SU-DHL-6 (cell line): ENCODE results near the gene ARAP1.

Source experiments
- H2AFZ ChIP-seq: fragments of 200-600 bp; sonication (generic); 2 replicates; pipeline ENCODE4 v1.6.1; 2014; ENCODE audit warnings: low read depth, mild to moderate bottlenecking, moderate library complexity, mixed read lengths, antibody characterized with exemption, low read length; ENCODE audit not compliant: severe bottlenecking
- H3F3A ChIP-seq: fragments of 200-600 bp; shearing (Covaris generic); 2 replicates; pipeline ENCODE4 v1.6.0; 2016; ENCODE audit warnings: antibody characterized with exemption, mild to moderate bottlenecking; ENCODE audit not compliant: insufficient read depth
- H3K27ac ChIP-seq: fragments of 200-600 bp; sonication (generic); 2 replicates; pipeline ENCODE4 v1.5.1; 2016; ENCODE audit warnings: low read depth, mild to moderate bottlenecking, low read length, moderate library complexity, mixed read lengths
- H3K27me3 ChIP-seq: fragments of 200-600 bp; sonication (generic), shearing (Covaris generic); 2 replicates; pipeline ENCODE4 v1.6.0; 2014; ENCODE audit warnings: mild to moderate bottlenecking, low read length
- H3K36me3 ChIP-seq: fragments of 200-600 bp; sonication (generic); 2 replicates; pipeline ENCODE4 v1.6.1; 2014; ENCODE audit warnings: mild to moderate bottlenecking, low read length, mixed read lengths
- H3K4me2 ChIP-seq: fragments of 300-600, 200-600 bp; shearing (Covaris generic), sonication (generic); 2 replicates; pipeline ENCODE4 v1.6.0; 2014; ENCODE audit warnings: low read length, low read depth, mild to moderate bottlenecking; ENCODE audit not compliant: poor library complexity, severe bottlenecking
- H3K4me3 ChIP-seq: fragments of 200-600 bp; sonication (generic); 2 replicates; pipeline ENCODE4 v1.5.1; 2014; ENCODE audit warnings: antibody characterized with exemption, low read length, mild to moderate bottlenecking, mixed read lengths; ENCODE audit not compliant: insufficient read depth, poor library complexity, severe bottlenecking
- H3K79me2 ChIP-seq: fragments of 200-600 bp; sonication (generic); 2 replicates; pipeline ENCODE4 v1.6.1; 2014; ENCODE audit warnings: mild to moderate bottlenecking, low read length, moderate library complexity; ENCODE audit not compliant: insufficient read depth
- H3K9ac ChIP-seq: fragments of 200-600 bp; sonication (generic); 2 replicates; pipeline ENCODE4 v1.7.0; 2014; ENCODE audit warnings: mild to moderate bottlenecking, low read length
- H3K9me2 ChIP-seq: fragments of 200-600 bp; sonication (generic); replicated peaks from 2 replicates; pipeline ENCODE4 v1.6.1; 2014; ENCODE audit warnings: low read length; ENCODE audit not compliant: insufficient read depth
- H3K9me3 ChIP-seq: fragments of 200-600 bp; sonication (generic); 2 replicates; pipeline ENCODE4 v1.6.1; 2014; ENCODE audit warnings: low read length, mixed read lengths; ENCODE audit not compliant: insufficient read depth
- H4K20me1 ChIP-seq: fragments of 200-600 bp; sonication (generic); 2 replicates; pipeline ENCODE4 v1.6.1; 2014; ENCODE audit warnings: low read depth, mild to moderate bottlenecking, antibody characterized with exemption, low read length, moderate library complexity, mixed read lengths
- EZH2phosphoT487 ChIP-seq: fragments of 200-600 bp; sonication (generic), shearing (Covaris generic); conservative IDR thresholded peaks from 2 replicates; pipeline ENCODE4 v1.6.1; 2018; ENCODE audit warnings: mild to moderate bottlenecking, antibody characterized with exemption, low read length, moderate library complexity, mixed read lengths
- TF ChIP-seq, protein P1 (sequence below): fragments of 200-600 bp; sonication (generic); IDR thresholded peaks from one replicate; pipeline ENCODE4 v1.5.1; 2017; ENCODE audit warnings: antibody characterized with exemption, mild to moderate bottlenecking, low read length, moderate library complexity; ENCODE audit not compliant: insufficient read depth, poor library complexity, severe bottlenecking

ARAP1 gene

DNA sequence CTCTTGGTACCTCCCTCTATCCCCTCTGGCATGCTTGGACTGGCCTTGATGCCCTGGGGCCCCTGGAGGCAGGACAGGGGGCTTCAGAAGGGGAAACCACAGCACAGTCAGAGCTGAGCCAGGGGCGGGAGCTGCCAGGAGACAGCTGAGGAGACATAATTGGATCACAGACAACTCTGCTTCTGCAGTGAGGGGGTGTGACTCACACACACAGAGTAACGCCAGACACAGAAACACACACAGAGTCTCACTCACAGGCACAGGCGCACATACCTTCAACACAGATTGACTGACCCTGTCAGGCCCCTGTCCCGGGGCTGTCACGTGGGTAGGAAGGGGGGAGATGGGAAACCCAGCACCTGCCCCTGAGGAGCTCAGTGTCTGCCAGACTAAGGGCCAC is 21.1 kb upstream of the ARAP1 start:
- Histone ChIP-seq H3K4me2 (no peak overlapping the region), H3K27ac (no peak overlapping the region)

DNA sequence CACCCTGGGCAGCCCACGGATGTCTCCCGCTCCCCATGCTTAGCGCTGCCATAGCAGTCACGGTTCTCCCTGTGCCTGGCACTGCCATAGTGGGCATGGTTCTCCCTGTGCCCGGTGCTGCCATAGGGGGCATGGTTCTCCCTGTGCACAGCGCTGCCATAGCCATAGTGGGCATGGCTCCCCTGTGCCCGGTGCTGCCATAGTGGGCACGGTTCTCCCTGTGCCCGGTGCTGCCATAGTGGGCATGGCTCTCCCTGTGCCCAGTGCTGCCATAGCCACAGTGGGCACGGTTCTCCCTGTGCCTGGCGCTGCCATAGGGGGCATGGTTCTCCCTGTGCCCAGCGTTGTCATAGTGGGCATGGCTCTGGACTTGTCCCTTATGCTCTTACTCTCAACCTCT is 19.9 kb upstream of the ARAP1 start:
- no peak overlapping the region for H3K4me3 ChIP-seq
- H3F3A ChIP-seq: no peaks in the 10 kb centered on the region
- H3K79me2 ChIP-seq: no peaks in the 10 kb centered on the region
- no peaks in the 10 kb centered on the region for H3K9me3 ChIP-seq
- no peak overlapping the region for H3K9ac ChIP-seq
- H3K4me2 ChIP-seq: no peak overlapping the region
- no peaks in the 10 kb centered on the region for H3K9me2 ChIP-seq
- TF ChIP-seq EZH2phosphoT487: no peak
- TF ChIP-seq, protein P1, sequence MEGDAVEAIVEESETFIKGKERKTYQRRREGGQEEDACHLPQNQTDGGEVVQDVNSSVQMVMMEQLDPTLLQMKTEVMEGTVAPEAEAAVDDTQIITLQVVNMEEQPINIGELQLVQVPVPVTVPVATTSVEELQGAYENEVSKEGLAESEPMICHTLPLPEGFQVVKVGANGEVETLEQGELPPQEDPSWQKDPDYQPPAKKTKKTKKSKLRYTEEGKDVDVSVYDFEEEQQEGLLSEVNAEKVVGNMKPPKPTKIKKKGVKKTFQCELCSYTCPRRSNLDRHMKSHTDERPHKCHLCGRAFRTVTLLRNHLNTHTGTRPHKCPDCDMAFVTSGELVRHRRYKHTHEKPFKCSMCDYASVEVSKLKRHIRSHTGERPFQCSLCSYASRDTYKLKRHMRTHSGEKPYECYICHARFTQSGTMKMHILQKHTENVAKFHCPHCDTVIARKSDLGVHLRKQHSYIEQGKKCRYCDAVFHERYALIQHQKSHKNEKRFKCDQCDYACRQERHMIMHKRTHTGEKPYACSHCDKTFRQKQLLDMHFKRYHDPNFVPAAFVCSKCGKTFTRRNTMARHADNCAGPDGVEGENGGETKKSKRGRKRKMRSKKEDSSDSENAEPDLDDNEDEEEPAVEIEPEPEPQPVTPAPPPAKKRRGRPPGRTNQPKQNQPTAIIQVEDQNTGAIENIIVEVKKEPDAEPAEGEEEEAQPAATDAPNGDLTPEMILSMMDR: no peak
- H2AFZ ChIP-seq: no peak overlapping the region
- H3K27me3 ChIP-seq: no peaks in the 10 kb centered on the region
- no peaks in the 10 kb centered on the region for H4K20me1 ChIP-seq
- no peaks in the 10 kb centered on the region for H3K36me3 ChIP-seq
- H3K27ac ChIP-seq: no peak overlapping the region

More for the DNA sequence above, 21.1 kb upstream of the ARAP1 start:
- no peak overlapping the region for H3K4me3 ChIP-seq
- H3K9me2 ChIP-seq: no peaks in the 10 kb centered on the region
- no peak overlapping the region for H3K9ac ChIP-seq
- TF ChIP-seq EZH2phosphoT487: no peak
- TF ChIP-seq, protein P1: no peak
- H3F3A ChIP-seq: no peaks in the 10 kb centered on the region
- H3K9me3 ChIP-seq: no peaks in the 10 kb centered on the region
- H3K79me2 ChIP-seq: no peaks in the 10 kb centered on the region
- no peaks in the 10 kb centered on the region for H4K20me1 ChIP-seq
- no peak overlapping the region for H2AFZ ChIP-seq
- H3K36me3 ChIP-seq: no peaks in the 10 kb centered on the region
- no peaks in the 10 kb centered on the region for H3K27me3 ChIP-seq

DNA sequence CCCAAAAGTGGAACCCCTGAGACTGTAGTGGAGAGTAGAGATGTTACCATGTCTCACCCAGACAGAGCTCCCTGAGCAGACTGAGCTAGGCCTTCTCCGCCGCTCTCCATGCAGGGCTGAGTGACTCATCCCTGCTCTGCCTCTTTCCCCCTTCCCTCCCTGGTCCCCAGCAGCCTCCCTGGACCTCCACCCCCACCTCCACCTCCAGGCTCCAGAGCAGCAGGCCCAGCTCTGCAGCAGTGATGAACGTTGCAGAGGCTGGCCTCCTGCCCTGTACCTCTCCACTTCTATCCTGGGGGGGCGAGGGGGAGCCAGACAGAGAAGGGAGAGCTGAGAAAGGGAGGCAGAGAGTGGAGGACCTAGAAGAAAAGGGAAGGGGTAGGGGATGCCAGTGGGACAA is 19.3 kb upstream of the ARAP1 start:
- TF ChIP-seq, protein P1: no peak
- TF ChIP-seq EZH2phosphoT487: no peak
- no peaks in the 10 kb centered on the region for H4K20me1 ChIP-seq
- no peak overlapping the region for H3K9ac ChIP-seq
- no peak overlapping the region for H3K4me3 ChIP-seq
- no peaks in the 10 kb centered on the region for H3K36me3 ChIP-seq
- H3K9me2 ChIP-seq: no peaks in the 10 kb centered on the region
- no peaks in the 10 kb centered on the region for H3K9me3 ChIP-seq
- H3F3A ChIP-seq: no peaks in the 10 kb centered on the region
- H2AFZ ChIP-seq: no peak overlapping the region
- H3K79me2 ChIP-seq: no peaks in the 10 kb centered on the region
- H3K27me3 ChIP-seq: no peaks in the 10 kb centered on the region
- no peak overlapping the region for H3K4me2 ChIP-seq
- H3K27ac ChIP-seq: no peak overlapping the region
